GM23338 (cell line): ENCODE measurements around the gene FARS2.

ENCODE experiments used
- CREB1 ChIP-seq: fragments of 250-450 bp; sonication (Bioruptor Pico); IDR thresholded peaks from 2 replicates; pipeline ENCODE4 v1.5.0; 2020; ENCODE audit warnings: low read depth, mild to moderate bottlenecking, moderate library complexity
- CTCF ChIP-seq, 2 experiments: fragments of 200-600 bp in 1 of 2; sonication (generic) in 1 of 2; conservative IDR thresholded peaks; 2 replicates each; pipeline versions ENCODE4 v1.5.1 to v1.6.1; 2016 to 2017; ENCODE audit warnings: antibody characterized with exemption in 2 of 2, low read depth in 2 of 2, mild to moderate bottlenecking in 2 of 2, moderate library complexity in 1 of 2
- ETS1 ChIP-seq: IDR thresholded peaks from 2 replicates; pipeline ENCODE4 v1.6.1; 2016; ENCODE audit warnings: antibody characterized with exemption
- EZH2 ChIP-seq: fragments of 200-600 bp; sonication (generic); IDR thresholded peaks from one replicate; pipeline ENCODE4 v1.8.0; 2017; ENCODE audit warnings: antibody characterized with exemption, mild to moderate bottlenecking, low read depth; ENCODE audit not compliant: unreplicated experiment
- EZH2phosphoT487 ChIP-seq: fragments of 200-600 bp; sonication (generic); IDR thresholded peaks from one replicate; pipeline ENCODE4 v1.8.1; 2018; ENCODE audit warnings: antibody characterized with exemption; ENCODE audit not compliant: unreplicated experiment
- JUNB ChIP-seq: IDR thresholded peaks from one replicate; pipeline ENCODE4 v1.6.1; 2016; ENCODE audit warnings: antibody characterized with exemption; ENCODE audit not compliant: unreplicated experiment
- NANOG ChIP-seq: IDR thresholded peaks from 2 replicates; pipeline ENCODE4 v1.6.1; 2016; ENCODE audit warnings: antibody characterized with exemption, borderline replicate concordance
- POLR2AphosphoS5 ChIP-seq: IDR thresholded peaks from 2 replicates; pipeline ENCODE4 v1.6.1; 2016; ENCODE audit warnings: antibody characterized with exemption, low read depth
- REST ChIP-seq: IDR thresholded peaks from one replicate; pipeline ENCODE4 v1.6.1; 2018; ENCODE audit warnings: antibody characterized with exemption; ENCODE audit not compliant: unreplicated experiment
- ZNF114 ChIP-seq: fragments of 250-450 bp; sonication (Bioruptor Pico); IDR thresholded peaks from 2 replicates; pipeline ENCODE4 v1.5.0; 2020; ENCODE audit warnings: mild to moderate bottlenecking, moderate library complexity
- ZNF462 ChIP-seq: fragments of 250-450 bp; sonication (Bioruptor Pico); IDR thresholded peaks from 2 replicates; pipeline ENCODE4 v1.5.0; 2020; ENCODE audit warnings: mild to moderate bottlenecking, moderate library complexity

- TF ChIP-seq CTCF (conservative IDR thresholded peaks at IDR 0.05; ENCODE audit: low read depth in 2 of 2) = no peak
- no peak for TF ChIP-seq NANOG
- TF ChIP-seq EZH2 = no peak
- TF ChIP-seq POLR2AphosphoS5 = no peak
- TF ChIP-seq REST = no peak
- no peak for TF ChIP-seq ZNF462 (CRISPR knock-in tag)
- TF ChIP-seq CREB1 = no peak
- no peak for TF ChIP-seq EZH2phosphoT487
- no peak for TF ChIP-seq JUNB
- TF ChIP-seq ZNF114 (CRISPR knock-in tag) = no peak
- no peak for TF ChIP-seq ETS1
These were observed 117.0 kb downstream of the FARS2 start for GRCh38 chr6:5378331-5378730.
